NB4 (cell line): ENCODE data around the gene NHEJ1.
A peak's percentile ranks its signal among the peaks of the same experiment; 100 is the strongest.

ENCODE experiments used
- DNase-seq: peaks from one replicate; pipeline ENCODE4 v3.0.0; 2010; ENCODE audit warnings: low read depth
- H3K4me3 ChIP-seq: one replicate; pipeline ENCODE4 v1.5.1; 2011; ENCODE audit warnings: mild to moderate bottlenecking, low read depth, low read length, moderate library complexity
- MYC ChIP-seq: IDR thresholded peaks from 2 replicates; pipeline ENCODE4 v1.6.1; 2011; ENCODE audit warnings: low read depth, low read length
- POLR2A ChIP-seq: IDR thresholded peaks from 2 replicates; pipeline ENCODE4 v1.6.1; 2011; ENCODE audit warnings: mild to moderate bottlenecking; ENCODE audit not compliant: insufficient read length; ENCODE audit errors: extremely low read depth
- TF ChIP-seq, protein P1 (sequence below): IDR thresholded peaks from one replicate; pipeline ENCODE4 v1.5.1; 2012; ENCODE audit warnings: low read depth, low read length
- TF ChIP-seq, protein P2 (sequence below): IDR thresholded peaks from 2 replicates; pipeline ENCODE4 v1.6.1; 2011; ENCODE audit warnings: low read depth, low read length

The NHEJ1 gene

DNA sequence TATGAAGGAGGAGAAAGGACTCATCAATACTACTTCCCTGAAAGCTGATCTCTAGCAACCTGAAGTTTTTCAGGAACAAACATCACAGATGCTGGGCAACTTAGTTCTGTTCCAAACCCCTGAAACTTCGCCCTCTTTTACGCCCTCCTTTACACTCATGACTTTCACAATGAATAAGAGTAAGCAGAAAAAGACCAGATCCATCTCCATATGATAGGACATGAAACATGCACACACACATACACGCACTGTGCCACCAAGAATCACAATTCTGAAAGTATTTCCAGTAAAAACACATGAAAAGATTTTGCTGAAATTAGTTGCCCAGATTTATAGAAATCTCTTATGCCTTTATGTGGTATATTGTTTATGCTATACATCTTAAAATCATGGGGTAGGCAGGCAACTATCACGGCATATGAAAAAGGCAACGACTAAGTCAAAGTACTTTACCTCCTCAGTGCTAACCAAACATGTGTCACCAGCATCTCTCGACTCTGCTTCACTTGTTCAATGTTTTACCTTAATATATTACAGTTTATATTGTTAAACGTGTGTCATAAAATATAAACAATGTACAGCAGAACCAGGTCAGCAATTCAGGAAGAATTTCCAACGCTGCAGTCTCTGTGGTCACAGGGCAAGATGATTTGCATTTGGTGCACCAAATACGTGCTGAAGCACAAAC, 47.8 kb downstream of the NHEJ1 start:
- TF ChIP-seq MYC (no peak), POLR2A (no peak)
- TF ChIP-seq, protein P1, sequence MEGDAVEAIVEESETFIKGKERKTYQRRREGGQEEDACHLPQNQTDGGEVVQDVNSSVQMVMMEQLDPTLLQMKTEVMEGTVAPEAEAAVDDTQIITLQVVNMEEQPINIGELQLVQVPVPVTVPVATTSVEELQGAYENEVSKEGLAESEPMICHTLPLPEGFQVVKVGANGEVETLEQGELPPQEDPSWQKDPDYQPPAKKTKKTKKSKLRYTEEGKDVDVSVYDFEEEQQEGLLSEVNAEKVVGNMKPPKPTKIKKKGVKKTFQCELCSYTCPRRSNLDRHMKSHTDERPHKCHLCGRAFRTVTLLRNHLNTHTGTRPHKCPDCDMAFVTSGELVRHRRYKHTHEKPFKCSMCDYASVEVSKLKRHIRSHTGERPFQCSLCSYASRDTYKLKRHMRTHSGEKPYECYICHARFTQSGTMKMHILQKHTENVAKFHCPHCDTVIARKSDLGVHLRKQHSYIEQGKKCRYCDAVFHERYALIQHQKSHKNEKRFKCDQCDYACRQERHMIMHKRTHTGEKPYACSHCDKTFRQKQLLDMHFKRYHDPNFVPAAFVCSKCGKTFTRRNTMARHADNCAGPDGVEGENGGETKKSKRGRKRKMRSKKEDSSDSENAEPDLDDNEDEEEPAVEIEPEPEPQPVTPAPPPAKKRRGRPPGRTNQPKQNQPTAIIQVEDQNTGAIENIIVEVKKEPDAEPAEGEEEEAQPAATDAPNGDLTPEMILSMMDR: no peak
- TF ChIP-seq, protein P2, sequence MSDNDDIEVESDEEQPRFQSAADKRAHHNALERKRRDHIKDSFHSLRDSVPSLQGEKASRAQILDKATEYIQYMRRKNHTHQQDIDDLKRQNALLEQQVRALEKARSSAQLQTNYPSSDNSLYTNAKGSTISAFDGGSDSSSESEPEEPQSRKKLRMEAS: no peak
- no peak overlapping the region for H3K4me3 ChIP-seq
- no peak for DNase-seq

DNA sequence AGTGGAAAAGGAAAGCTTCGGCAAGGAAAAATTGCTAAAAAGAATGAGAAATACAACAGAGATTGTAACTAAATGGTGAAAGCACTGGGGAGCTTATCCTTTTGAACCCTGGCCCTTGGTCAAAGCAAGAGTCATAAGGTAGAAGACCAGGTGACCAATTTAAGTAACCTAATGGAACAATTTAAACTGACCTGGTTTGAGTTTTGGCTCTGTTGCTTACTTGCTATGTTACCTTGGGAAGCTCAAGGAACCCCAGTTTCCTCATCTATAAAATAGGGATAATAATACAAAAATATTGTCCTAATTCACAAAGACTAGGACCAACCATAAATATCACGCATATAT, 48.6 kb downstream of the NHEJ1 start:
- no peak for DNase-seq
- H3K4me3 ChIP-seq: no peak overlapping the region
- TF ChIP-seq, protein P1: no peak
- no peak for TF ChIP-seq POLR2A
- no peak for TF ChIP-seq MYC
- TF ChIP-seq, protein P2: no peak

DNA sequence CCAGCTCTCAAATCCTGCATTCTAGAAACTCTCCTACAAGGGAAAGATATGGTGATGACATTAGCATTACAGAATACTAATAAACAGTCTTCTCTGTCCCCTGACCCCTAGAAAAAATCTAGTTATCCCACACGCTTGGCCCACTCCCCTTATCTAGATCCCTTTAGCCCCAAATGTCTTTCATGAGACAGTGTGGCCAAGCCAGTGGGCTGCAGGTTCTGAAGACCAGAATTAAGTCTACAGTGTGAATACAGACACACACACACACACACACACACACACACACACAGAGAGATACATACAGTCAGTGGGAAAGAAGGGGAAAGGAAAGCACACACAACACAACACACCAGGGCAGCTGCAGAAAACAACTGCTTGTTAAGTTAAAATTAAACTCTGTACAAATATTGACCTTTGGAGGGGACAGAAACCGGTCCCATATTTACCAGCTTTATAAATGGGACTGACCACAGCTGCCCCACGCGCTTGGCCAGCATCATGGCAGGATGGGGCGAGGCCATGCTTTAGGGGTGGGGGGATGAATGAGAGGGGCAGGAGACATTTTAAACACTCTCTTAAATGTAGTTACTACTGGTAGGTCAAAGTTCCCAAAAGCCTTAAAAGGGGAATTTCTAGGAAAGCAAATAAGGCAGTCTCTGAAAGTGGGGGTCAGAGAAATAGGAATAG, 49.1 kb downstream of the NHEJ1 start:
- TF ChIP-seq, protein P1: no peak
- TF ChIP-seq POLR2A: no peak
- TF ChIP-seq MYC: no peak
- TF ChIP-seq, protein P2: no peak
- DNase-seq: no peak
- no peak overlapping the region for H3K4me3 ChIP-seq

DNA sequence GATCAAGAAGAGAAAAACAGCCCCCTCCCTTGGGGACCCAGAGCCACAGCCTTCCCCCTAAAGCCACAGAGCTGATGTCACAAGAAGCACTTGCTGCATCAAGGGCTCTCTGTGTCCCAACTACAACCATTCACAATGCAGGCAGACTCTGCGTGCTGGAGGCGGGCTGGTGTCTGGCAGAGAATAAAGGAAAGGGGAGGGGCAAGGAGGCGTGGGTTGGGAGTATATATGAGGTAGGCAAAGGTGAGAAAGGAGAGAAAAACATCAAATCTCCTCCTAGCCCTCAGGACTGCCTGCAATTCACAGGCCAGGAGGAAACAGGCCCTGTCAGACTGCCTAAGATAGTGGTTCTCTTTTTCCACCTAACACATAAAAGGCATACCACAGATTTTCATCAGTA, 51.1 kb downstream of the NHEJ1 start:
- DNase-seq: peak; percentile 94
- H3K4me3 ChIP-seq: no peak overlapping the region
- TF ChIP-seq, protein P2: 0 out of 2 replicates have a peak, but pooled peaks have one; percentile 38
- TF ChIP-seq, protein P1: no peak

DNA sequence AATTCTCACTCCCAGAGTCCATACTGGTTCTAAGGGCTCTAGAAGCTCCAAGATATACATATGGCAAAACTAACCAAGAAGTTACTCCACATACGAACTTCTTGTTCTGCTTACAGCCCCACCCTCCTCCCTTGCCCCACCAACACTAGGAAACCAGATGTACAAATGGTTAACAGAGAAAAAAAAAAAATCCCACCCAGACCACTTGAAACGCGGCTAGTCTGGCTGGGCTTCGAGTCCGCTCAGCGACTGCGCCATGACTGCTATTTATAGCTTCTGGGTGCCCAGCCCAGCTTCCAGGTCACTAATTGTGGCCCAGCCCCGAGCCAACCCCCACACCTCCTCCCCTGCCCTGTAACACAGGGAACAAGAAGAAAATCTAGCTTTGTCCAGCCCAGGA, 52.9 kb downstream of the NHEJ1 start:
- no peak overlapping the region for H3K4me3 ChIP-seq
- TF ChIP-seq, protein P1: no peak
- TF ChIP-seq, protein P2: no peak
- peak; percentile 40 for DNase-seq
